Measurements from ENCODE around the gene SLC7A6.

DNA sequence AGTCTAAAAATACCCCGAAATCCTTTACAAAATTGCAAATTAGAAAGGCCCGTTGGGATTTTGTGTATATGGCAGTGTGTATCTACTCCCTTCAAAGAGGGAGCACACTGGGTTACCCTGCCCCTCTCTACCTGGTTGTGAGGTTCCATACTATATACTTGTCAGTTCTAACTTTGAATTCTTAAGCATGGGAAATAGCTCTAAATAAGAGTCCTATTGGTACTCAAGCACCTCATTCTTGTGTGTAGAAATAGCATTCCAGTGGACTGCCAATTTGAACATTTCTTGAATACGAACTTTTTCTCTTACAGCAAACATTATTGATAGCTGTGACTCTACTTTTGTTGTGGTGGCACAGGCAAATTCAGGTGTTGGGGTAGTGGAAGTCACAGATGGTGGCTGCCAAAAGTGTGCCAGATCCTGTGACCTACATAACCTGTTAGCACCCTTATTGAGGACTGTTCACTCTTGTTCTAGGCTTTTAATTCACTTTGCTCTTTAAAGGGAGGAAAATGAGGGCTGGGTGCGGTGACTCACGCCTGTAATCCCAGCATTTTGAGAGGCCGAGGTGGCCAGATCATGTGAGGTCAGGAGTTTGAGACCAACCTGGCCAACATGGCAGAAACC, 44.5 kb upstream of the SLC7A6 start:
- TF ChIP-seq POLR2A (IDR thresholded peaks at IDR 0.05) (no peak), EP300 (IDR thresholded peaks at IDR 0.05) (no peak)
- TF ChIP-seq, protein P1, sequence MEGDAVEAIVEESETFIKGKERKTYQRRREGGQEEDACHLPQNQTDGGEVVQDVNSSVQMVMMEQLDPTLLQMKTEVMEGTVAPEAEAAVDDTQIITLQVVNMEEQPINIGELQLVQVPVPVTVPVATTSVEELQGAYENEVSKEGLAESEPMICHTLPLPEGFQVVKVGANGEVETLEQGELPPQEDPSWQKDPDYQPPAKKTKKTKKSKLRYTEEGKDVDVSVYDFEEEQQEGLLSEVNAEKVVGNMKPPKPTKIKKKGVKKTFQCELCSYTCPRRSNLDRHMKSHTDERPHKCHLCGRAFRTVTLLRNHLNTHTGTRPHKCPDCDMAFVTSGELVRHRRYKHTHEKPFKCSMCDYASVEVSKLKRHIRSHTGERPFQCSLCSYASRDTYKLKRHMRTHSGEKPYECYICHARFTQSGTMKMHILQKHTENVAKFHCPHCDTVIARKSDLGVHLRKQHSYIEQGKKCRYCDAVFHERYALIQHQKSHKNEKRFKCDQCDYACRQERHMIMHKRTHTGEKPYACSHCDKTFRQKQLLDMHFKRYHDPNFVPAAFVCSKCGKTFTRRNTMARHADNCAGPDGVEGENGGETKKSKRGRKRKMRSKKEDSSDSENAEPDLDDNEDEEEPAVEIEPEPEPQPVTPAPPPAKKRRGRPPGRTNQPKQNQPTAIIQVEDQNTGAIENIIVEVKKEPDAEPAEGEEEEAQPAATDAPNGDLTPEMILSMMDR (IDR thresholded peaks at IDR 0.05) = no peak
